NCI-H2227 (cell line): Measurements from ENCODE around the gene EVC.
"Not testable (repeated sequence)": the region's sequence is repeated elsewhere in the genome, so short reads cannot be mapped to it uniquely, and the experiment has no call there.

Source experiments
- DNase-seq: peaks from one replicate; lab custom pipeline; 2025; ENCODE audit not compliant: unreplicated experiment; lab: John Stamatoyannopoulos, UW

The EVC gene

DNA sequence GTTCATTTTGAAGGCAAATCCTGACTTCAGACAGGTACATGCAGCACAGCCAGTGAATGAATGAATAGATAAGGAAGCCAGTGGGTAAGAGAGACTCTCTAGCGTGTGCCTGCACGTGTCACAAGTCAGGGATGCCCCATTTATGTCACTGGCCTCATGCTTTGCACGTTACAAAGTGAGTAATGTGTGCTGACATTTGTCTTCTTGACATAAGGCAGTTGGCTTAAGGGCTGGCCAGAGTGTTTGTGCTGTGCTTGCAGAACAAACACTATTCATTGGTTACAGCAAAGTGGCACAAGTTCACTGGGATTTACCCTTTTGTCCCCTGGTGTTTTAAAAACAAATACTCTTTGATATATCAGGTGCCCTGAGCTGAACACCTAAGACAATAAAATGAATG, 125.9 kb downstream of the EVC start:
- no peak for DNase-seq

DNA sequence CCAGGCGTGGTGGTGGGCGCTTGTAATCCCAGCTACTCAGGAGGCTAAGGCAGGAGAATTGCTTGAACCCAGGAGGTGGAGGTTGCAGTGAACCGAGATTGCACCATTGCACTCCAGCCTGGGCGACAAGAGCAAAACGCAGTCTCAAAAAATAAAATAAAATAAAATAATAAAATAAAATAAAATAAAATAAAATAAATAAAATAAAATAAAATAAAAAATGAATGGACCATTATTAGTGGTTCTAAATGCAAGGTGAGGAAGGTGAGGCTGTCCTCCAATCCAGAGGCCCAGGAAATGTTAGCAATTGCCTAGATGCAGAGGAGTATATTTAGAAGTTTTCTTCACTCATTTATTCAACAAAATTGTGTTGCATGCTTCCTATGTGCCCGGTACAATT, 126.5 kb downstream of the EVC start:
- DNase-seq: not testable (repeated sequence)

DNA sequence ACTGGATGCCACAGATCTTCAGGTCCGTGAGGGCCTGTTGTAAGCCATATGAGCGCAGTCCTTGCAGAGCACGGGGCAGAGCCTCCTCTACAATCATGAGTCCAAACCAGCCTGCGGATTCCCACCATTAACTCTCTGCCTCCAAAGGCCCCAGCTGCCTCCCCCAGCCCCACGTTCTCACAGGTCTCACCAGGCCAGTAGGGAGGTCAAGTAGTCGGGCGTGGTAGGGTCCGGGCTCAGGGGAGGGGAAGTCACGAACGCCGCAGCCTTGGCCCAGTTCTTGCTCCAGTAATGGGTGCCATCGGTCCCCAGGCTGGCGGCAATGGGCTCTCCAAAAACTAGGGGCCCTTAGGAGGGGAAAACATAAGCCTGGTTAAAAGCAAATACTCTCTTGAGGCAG, 128.3 kb downstream of the EVC start:
- no peak for DNase-seq

DNA sequence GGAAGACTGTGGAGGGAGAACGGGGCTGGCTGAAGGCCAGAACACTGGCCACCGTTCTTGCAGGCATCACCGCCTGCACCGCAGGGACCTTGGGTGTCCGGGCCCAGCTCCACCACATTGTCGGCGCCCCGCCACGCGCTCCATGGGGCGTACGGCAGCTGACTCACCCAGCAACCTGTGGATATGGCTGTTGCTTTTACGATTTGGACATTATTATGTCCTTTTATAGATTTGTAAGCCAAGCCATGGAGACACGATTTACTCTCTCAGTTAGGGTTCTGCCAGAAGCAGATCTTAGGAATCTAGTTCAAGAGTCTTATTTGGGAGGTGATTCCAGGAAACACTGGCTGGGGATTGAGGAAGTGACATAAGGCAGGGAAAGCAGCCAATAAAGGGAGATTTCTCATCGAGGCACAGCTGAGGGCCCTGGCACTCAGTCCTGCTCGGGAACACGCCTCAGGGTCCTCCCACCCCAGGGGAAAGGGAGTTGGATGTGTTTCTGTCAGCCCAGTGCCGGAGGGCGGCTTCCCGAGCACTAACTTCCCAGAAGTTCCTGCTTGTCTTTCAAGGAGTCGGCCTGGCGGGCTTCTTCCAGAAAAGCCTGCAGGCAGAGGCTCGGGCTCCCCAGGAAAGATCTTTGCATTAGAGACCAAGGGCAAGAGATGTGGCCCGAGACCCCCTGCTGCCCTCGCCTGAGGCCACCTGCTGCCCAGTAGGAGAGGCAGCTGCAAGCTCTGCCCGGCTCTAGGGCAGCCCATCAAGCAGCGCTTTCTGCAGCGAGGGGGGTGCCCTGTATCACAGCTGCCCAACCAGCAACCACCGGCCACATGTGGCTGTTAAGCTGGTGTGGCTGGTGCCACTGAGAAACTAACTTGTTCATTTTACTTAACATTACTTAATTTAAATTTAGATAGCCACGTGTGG, 129.0 kb downstream of the EVC start:
- DNase-seq: no peak

DNA sequence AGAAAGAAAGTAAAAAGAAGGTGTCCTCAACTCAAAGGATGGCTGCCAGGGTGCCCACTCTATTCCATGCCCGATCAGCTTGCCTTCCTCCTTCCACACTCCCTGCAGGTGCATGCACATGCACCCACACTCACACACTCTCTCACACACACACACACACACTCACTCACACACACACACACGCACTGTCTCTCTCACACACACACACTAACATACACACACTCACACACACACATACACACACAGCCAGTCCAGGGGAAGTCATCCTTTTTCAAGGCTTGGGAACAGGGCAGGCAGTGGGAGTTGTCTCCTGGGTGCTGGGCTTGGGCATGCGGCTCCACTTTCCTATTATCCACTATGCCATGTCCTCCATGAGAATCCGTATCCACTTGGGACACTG, 131.5 kb downstream of the EVC start:
- no peak for DNase-seq

DNA sequence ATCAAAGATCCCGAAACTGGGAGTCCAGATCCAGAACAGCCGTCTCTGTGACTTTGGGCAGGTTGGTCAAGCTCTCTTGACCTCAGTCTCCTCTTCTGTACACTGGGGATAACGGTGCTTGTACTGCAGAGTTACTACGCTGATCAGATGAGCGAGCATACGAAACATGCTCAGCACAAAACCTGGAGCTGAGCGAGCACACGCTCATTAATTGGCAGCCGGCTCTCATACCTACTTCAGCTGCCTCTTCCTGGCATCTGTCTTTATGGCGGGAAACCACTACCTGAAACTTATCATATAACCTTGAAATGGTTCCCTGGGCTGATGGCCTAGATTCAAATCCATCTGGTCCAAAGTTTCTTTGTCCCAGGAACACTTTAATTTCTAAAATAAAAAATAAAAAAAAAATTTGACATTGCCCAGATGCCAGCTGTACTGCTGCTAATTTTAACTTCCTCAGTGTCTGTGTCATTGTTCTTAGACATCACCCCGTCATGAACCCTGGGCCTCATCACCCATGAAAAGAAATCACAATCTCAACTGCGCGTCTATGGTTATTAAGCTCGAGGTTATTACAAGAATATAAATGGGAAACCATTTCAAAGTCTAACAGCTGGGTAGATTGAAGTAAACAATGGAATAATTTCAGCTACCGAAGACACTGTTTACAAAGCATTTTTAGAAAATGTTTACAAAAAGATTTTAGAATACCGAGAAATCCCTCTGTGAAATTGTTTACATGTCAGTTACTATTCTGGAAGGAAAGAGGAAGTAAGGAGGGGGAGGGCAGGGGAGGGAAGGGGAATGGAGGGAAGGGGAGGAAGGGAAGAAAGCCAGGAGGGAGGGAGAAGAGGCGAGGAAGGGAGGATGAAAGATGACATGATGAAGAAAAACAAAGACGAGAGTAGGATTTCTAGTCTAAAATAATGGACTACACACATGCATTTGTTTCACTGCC, 132.9 kb downstream of the EVC start:
- no peak for DNase-seq

DNA sequence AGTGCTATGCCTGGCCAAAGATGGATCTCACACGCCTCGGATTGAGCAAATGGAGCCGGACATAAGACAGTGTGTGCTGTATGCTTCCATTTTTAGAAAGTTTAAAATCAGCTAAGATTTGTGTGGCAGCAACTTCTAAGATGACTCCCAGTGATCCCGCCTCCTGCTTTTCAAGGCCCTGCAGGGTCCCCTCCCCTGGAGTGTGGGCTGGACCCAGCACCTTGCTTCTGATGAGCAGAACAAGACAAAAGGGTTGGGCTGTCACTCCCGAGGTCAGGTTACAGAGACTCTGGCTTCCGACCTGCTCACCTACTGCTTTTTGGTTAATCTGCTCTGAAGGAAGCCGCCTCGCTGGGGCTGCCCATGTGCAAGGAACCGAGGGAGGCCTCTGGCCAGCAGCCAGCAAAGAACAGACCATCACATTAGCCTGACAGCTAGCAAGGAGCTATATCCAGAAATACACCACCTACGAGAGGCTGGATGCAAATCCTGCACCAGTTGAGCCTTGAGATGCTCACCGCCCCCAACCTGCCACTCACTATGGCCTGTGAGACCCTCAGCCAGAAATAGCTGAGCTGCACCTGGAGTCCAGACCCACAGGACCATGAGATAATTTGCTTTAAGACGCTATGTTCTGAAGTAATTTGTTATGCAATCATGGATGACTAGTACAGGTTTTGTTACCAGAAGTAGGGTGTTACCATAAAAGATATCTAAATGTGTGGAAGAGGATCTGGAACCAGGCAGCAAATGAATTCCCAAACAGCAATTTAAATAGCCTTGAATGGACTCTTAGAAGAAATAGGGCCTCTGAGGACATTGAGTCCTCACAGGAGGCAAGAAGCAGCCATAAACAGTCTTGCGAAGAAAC, 134.3 kb downstream of the EVC start:
- no peak for DNase-seq

DNA sequence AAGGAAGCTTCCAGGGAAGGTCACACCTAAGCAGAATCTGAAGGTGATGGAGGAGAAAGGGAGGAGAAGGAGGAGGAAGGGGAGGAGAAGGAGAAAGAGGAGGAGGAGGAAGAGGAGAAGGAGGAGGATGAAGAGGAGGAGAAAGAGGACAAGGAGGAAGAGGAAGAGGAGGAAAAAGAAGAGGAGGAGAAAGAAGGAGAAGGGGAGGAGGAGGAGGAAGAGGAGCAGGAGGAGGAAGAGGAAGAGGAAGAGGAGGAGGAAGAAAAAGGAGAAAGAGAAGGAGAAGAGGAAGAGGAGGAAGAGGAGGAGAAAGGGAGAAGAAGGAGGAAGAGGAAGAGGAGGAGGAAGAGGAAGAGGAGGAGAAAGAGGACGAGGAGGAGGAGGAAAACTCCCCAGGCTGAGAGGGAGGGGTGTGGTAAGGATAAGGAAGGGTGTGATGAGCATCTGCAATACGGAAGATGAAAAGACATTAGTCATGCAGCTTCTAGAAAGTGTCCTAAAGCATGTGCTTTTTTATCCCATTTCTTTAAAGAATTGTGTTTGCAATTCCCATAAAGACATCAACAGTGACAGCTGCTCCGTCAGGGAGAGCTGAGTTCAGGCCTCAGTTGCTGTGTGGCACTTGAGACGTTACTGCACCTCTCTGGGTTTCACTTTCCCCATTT, 140.8 kb downstream of the EVC start:
- no peak for DNase-seq

DNA sequence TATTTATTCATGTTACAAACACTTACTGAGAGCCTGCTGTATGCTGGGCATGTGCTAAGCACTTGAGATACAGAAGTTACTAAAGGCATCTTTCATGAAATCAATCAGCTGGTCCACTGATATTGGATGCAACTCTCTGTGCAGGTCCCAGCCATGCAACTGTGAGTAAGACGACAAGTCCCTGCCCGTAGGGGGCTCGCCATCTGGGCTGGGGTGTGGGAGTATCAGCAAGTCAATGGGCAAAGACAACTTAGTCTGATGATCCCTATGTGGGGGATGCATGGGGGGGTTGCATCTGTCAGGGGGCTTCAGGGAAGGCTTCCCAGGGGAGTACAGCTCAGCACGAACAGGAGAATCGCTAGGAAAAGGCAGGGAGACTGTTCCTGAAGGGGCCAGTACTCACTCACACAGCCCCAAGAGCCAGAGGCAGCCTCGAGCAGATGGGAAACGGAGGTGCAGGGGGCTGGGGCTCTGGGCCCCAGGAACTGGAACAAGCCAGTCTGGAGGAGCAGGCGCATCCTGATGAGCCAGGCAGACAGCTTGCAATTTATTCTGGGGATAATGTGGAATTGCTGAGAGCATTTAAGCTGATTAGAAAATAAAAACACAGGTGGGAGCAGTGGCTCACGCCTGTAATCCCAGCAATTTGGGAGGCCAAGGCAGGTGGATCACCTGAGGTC, 141.7 kb downstream of the EVC start:
- no peak for DNase-seq

DNA sequence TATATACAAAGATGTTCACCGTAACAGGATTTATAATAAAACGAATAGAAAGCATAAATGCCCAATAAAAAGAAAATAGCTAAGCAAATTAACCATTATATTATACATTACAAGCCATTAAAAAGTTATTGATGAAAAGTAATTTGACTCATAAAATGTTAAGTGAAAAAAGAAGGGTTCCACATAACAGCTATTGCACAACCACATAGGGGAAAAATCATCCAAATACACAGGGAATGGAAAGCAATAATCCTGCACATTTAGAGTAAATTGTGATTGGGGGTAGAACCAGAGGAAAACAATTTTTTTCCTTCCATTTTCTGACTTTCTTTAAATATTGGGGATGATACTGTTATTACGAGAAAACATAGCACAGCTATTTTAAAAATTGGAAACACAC, 143.9 kb downstream of the EVC start:
- DNase-seq: no peak

DNA sequence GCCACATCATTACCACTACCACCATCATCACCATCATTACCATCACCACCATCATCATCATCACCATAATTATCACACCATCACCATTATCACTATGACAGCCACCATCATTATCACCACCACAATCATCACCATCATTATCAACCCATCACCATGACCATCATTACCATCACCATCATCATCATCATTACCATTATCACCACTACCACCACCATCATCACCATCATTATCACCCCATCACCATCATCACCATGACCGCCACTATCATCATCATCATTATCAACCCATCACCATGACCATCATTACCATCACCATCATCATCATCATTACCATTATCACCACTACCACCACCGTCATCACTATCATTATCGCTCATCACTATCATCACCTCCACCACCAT, 145.4 kb downstream of the EVC start:
- DNase-seq: not testable (repeated sequence)

DNA sequence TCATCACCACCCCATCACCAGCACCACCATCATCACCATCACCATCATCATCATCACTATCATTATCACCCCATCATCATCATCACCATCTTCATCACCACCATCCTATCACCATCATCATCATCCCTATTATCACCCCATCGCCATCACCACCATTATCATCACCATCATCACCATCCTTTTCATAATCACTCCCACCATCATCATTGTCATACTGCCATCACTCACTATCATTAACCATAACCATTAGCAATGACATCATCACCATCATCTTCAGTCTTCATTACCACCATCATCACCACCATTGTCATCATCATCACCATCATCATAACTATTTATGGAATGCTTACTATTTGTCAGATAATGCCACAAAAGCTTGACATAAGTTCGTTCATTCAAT, 146.2 kb downstream of the EVC start:
- no peak for DNase-seq

DNA sequence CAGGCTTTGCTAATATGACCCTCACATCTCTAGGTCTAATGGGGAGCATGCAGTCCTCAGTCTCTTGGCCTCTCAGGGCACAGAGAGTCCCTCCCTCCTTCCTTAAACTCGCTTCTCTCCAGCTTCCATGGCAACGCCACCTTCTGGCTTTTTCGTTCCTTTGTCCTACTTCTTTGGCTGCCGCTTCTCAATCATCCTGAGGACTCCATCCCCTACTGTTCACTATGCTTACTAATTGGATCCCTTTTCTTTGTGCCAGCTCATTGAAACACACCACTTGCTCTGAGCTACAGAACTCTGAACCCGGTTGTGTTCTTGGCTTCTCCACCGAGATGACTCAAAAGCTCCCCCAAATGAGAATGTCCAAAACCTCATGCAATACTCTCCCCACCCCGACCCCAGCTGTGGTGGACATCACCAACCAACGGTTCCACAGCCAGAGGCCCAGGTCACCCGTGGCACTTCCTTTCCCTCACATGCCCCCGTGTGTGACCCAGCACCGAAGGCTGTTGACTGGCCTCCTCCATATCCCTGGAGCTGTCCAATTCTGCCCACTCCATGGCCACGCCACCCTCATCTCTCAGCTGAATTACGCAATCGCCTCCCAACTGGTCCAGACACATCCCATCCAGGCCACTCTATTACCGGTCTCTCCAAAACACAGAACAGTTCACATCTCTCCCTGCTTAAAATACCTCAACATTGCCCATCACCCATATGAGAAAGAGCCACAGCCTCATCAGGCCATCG, 147.2 kb downstream of the EVC start:
- DNase-seq: no peak

DNA sequence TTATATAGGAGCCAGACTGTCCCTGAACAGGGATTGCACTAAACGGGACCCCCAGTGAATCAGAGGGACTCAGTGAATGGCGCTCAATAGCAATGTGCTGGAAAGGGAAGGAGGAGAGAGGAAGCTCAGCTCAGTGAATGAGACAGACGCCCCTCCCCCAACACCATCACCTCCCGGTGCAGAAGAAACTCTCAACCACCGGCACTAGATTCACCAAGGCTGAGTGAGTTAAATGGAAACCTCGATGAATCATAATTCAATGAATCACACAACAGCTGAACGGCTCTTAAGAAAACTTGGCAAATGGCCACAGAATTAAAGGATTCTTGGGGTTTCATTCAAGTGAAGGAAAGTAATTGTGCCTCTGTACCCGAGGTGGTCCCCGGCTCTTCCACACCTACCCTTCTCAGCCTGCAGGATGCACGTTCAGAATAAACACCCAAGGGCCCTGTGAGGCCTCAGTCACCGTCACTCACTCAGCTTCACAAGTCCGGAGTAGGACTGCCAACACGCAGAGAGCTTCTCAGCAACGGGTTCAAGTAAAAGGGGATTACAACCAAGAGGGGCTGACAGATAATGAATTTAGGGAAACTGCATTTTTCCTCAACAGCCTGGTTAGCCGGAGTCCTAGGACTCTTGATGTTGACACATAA, 152.6 kb downstream of the EVC start:
- peak; percentile 36 for DNase-seq
